Activated CD8-positive, alpha-beta T cell treated with anti-CD3 and anti-CD28 coated beads, Interleukin-2, amount 10 ng/mL, durations not matched to agents 7 days and 5 days (primary cell): Measurements from ENCODE around the gene MDC1. TPM values are rescaled to one million over a fixed set of nuclear protein-coding genes. Genes with fewer than 3 reads are reported as not detected.
"Not testable (repeated sequence)": the region's sequence is repeated elsewhere in the genome, so short reads cannot be mapped to it uniquely, and the experiment has no call there.

Experiments used
- ATAC-seq: fragments of 150-1000 bp; cut with Tn5 transposase; one replicate; pipeline ENCODE4 v1.10.0; 2021; ENCODE audit warnings: moderate library complexity
- CTCF ChIA-PET: fragments of 350-600 bp; sonication (Branson Sonifier 250); formaldehyde crosslinking; loops from one replicate; lab custom pipeline; 2021; ENCODE audit warnings: antibody characterized with exemption; lab: Charles Lee
- POLR2A ChIA-PET: fragments of 350-600 bp; sonication (Branson Sonifier 250); formaldehyde crosslinking; loops from one replicate; lab custom pipeline; 2021; ENCODE audit warnings: antibody characterized with exemption; lab: Charles Lee
- DNase-seq: peaks from one replicate; pipeline ENCODE4 v3.0.0-alpha.2; 2020
- H3K27ac Mint-ChIP-seq: one replicate; pipeline ENCODE4 v1.8.0; 2021; ENCODE audit warnings: mild to moderate bottlenecking, mixed read lengths
- H3K27me3 Mint-ChIP-seq: one replicate; pipeline ENCODE4 v1.8.0; 2021; ENCODE audit warnings: low read depth, mixed read lengths
- H3K36me3 Mint-ChIP-seq: one replicate; pipeline ENCODE4 v1.8.0; 2021; ENCODE audit warnings: low read depth, mixed read lengths
- H3K4me1 Mint-ChIP-seq: one replicate; pipeline ENCODE4 v1.8.0; 2021; ENCODE audit warnings: low read depth, mixed read lengths
- H3K4me3 Mint-ChIP-seq: one replicate; pipeline ENCODE4 v1.8.0; 2021; ENCODE audit warnings: mild to moderate bottlenecking, mixed read lengths
- H3K9me3 Mint-ChIP-seq: one replicate; pipeline ENCODE4 v1.8.0; 2022; ENCODE audit warnings: mixed read lengths; ENCODE audit not compliant: insufficient read depth
- total RNA-seq, 2 experiments: library from RNA; stranded (reverse); gene quantifications; one replicate each; pipeline ENCODE4 v1.2.3, GENCODE V29; 2021

Gene MDC1
- total RNA-seq, 2 experiments from 2014 or later: 48.5 to 52.4 TPM

GRCh38 chr6:30732237-30732943 is 15.3 kb upstream of the MDC1 start:
- H3K27ac Mint-ChIP-seq: peak overlapping the region; percentile 31
- POLR2A ChIA-PET: interaction anchor here (0.6 to 4.3 kb wide), 6 partner anchors 9 to 161 kb away, joined by 3 to 32 read pairs (median 3); partner anchors contain the start of genes ABCF1, MRPS18B and PPP1R10
- H3K36me3 Mint-ChIP-seq: peaks cover 84% of the 10 kb centered on the region
- no peaks in the 10 kb centered on the region for H3K27me3 Mint-ChIP-seq
- H3K4me1 Mint-ChIP-seq: peaks cover 70% of the 10 kb centered on the region
- DNase-seq (no peak), ATAC-seq (no peak)
- no peak overlapping the region for H3K4me3 Mint-ChIP-seq
- H3K9me3 Mint-ChIP-seq: no peaks in the 10 kb centered on the region
- CTCF ChIA-PET: interaction anchor here (1.4 to 25.4 kb wide), 12 partner anchors 10 to 355 kb away, joined by 3 to 686 read pairs (median 8); partner anchors contain the start of genes DHX16 and VARS2

GRCh38 chr6:30730601-30731435 is 13.7 kb upstream of the MDC1 start:
- ChIA-PET CTCF (interaction anchor here (0.6 to 25.4 kb wide), 62 partner anchors 9 to 356 kb away, joined by 3 to 686 read pairs (median 5); partner anchors contain the start of genes ATAT1, DHX16, FLOT1 and MDC1), POLR2A (interaction anchor here (0.7 to 4.3 kb wide), 10 partner anchors 8 to 115 kb away, joined by 3 to 32 read pairs (median 4); partner anchors contain the start of genes IER3, MRPS18B and PPP1R10)
- H3K27me3 Mint-ChIP-seq: no peaks in the 10 kb centered on the region
- H3K9me3 Mint-ChIP-seq: no peaks in the 10 kb centered on the region
- ATAC-seq (peak; percentile 95), DNase-seq (peak; percentile 92)
- H3K27ac Mint-ChIP-seq: peak overlapping the region; percentile 70
- peaks cover 80% of the 10 kb centered on the region for H3K36me3 Mint-ChIP-seq
- H3K4me3 Mint-ChIP-seq: peak overlapping the region; percentile 44
- H3K4me1 Mint-ChIP-seq: peaks cover 61% of the 10 kb centered on the region

- no peaks in the 10 kb centered on the region for H3K9me3 Mint-ChIP-seq
- H3K27ac Mint-ChIP-seq: peak overlapping the region; percentile 46
- no peak for ATAC-seq
- CTCF ChIA-PET: interaction anchor here (0.6 to 25.4 kb wide), 8 partner anchors 10 to 186 kb away, joined by 3 to 686 read pairs (median 4); partner anchors contain the start of genes DHX16, FLOT1 and MDC1
- H3K4me1 Mint-ChIP-seq: peaks cover 68% of the 10 kb centered on the region
- POLR2A ChIA-PET: interaction anchor here (0.6 to 12.8 kb wide), 5 partner anchors 9 to 129 kb away, joined by 3 to 343 read pairs (median 17); partner anchors contain the start of gene MDC1
- peaks cover 86% of the 10 kb centered on the region for H3K36me3 Mint-ChIP-seq
- DNase-seq: no peak
- no peak overlapping the region for H3K4me3 Mint-ChIP-seq
- H3K27me3 Mint-ChIP-seq: no peaks in the 10 kb centered on the region
These were observed 11.0 kb upstream of the MDC1 start for GRCh38 chr6:30727920-30728553.

- H3K4me1 Mint-ChIP-seq: peaks cover 60% of the 10 kb centered on the region
These were observed 9.7 kb upstream of the MDC1 start for GRCh38 chr6:30726506-30727413.

GRCh38 chr6:30725713-30726505 is 8.8 kb upstream of the MDC1 start:
- DNase-seq (no peak), ATAC-seq (no peak)
- peak overlapping the region; percentile 77 for H3K27ac Mint-ChIP-seq

More at GRCh38 chr6:30726506-30727413, 9.7 kb upstream of the MDC1 start:
- no peaks in the 10 kb centered on the region for H3K9me3 Mint-ChIP-seq
- CTCF ChIA-PET: interaction anchor here (1.4 to 25.4 kb wide), 3 partner anchors 11 to 129 kb away, joined by 4 to 686 read pairs (median 6); partner anchors contain the start of gene DHX16
- DNase-seq: no peak
- ATAC-seq: no peak
- no peaks in the 10 kb centered on the region for H3K27me3 Mint-ChIP-seq
- no peak overlapping the region for H3K4me3 Mint-ChIP-seq
- H3K27ac Mint-ChIP-seq: peak overlapping the region; percentile 15
- H3K36me3 Mint-ChIP-seq: peaks cover 87% of the 10 kb centered on the region
- POLR2A ChIA-PET: interaction anchor here (0.6 to 12.8 kb wide), 14 partner anchors 7 to 156 kb away, joined by 3 to 343 read pairs (median 3); partner anchors contain the start of genes ABCF1 and MDC1

GRCh38 chr6:30724906-30725667 is 8.0 kb upstream of the MDC1 start:
- no peak for ATAC-seq
- Mint-ChIP-seq H3K9me3 (no peaks in the 10 kb centered on the region), H3K27ac (peak overlapping the region; percentile 71), H3K4me1 (peaks cover 45% of the 10 kb centered on the region), H3K27me3 (no peaks in the 10 kb centered on the region), H3K36me3 (peaks cover 90% of the 10 kb centered on the region), H3K4me3 (peak overlapping the region; percentile 98)
- POLR2A ChIA-PET: interaction anchor here (0.6 to 12.8 kb wide), 9 partner anchors 8 to 128 kb away, joined by 3 to 343 read pairs (median 5); partner anchors contain the start of gene FLOT1
- CTCF ChIA-PET: interaction anchor here (0.6 to 25.4 kb wide), 6 partner anchors 13 to 362 kb away, joined by 3 to 686 read pairs (median 12); partner anchors contain the start of genes DHX16 and MRPS18B
- DNase-seq: no peak

More at GRCh38 chr6:30725713-30726505, 8.8 kb upstream of the MDC1 start:
- Mint-ChIP-seq H3K36me3 (peaks cover 90% of the 10 kb centered on the region), H3K4me3 (peak overlapping the region; percentile 25), H3K4me1 (peaks cover 53% of the 10 kb centered on the region), H3K27me3 (no peaks in the 10 kb centered on the region), H3K9me3 (no peaks in the 10 kb centered on the region)
- ChIA-PET POLR2A (interaction anchor here (0.6 to 12.8 kb wide), 11 partner anchors 8 to 110 kb away, joined by 3 to 343 read pairs (median 4); partner anchors contain the start of gene FLOT1), CTCF (interaction anchor here (1.4 to 25.4 kb wide), 4 partner anchors 12 to 128 kb away, joined by 3 to 686 read pairs (median 18); partner anchors contain the start of genes DHX16 and MRPS18B)

- not testable (repeated sequence) for ATAC-seq, H3K27me3 Mint-ChIP-seq, DNase-seq, H3K9me3 Mint-ChIP-seq
- peak overlapping the region; percentile 98 for H3K4me3 Mint-ChIP-seq
- POLR2A ChIA-PET: interaction anchor here (0.6 to 12.8 kb wide), 5 partner anchors 9 to 127 kb away, joined by 3 to 343 read pairs (median 7); no protein-coding TSS in a partner anchor
- H3K4me1 Mint-ChIP-seq: peaks cover 46% of the 10 kb centered on the region
- CTCF ChIA-PET: interaction anchor here (0.6 to 25.4 kb wide), 10 partner anchors 14 to 363 kb away, joined by 3 to 686 read pairs (median 4); partner anchors contain the start of genes DHX16 and MRPS18B
- peak overlapping the region; percentile 97 for H3K27ac Mint-ChIP-seq
- peaks cover 82% of the 10 kb centered on the region for H3K36me3 Mint-ChIP-seq
These were observed 7.0 kb upstream of the MDC1 start for GRCh38 chr6:30723843-30724741.
